Right renal pelvis (tissue), 4 donors: ENCODE results near the gene ZFYVE9. TPM values are rescaled to one million over a fixed set of nuclear protein-coding genes. Genes with fewer than 3 reads are reported as not detected.
"Not testable (repeated sequence)": the region's sequence is repeated elsewhere in the genome, so short reads cannot be mapped to it uniquely, and the experiment has no call there.

ENCODE experiments used
- DNase-seq, 4 donors: peaks; one replicate each; pipeline ENCODE4 v3.0.0-alpha.2; 2013; ENCODE audit warnings: low read depth in 4 of 4, low spot score in 3 of 4, missing footprints in 1 of 4
- polyA plus RNA-seq, 4 donors: library from polyadenylated mRNA; unstranded; fragments of 120-200 nt; gene quantifications; one replicate each; pipeline ENCODE4 v1.2.1, GENCODE V29; 2013; ENCODE audit not compliant: insufficient read length in 4 of 4

The ZFYVE9 gene
- polyA plus RNA-seq, 4 donors, result 31.1 to 39.3 (median 38.3) TPM

GRCh38 chr1:52190500-52191252 is 48.8 kb downstream of the ZFYVE9 start:
- no peak for DNase-seq

DNA sequence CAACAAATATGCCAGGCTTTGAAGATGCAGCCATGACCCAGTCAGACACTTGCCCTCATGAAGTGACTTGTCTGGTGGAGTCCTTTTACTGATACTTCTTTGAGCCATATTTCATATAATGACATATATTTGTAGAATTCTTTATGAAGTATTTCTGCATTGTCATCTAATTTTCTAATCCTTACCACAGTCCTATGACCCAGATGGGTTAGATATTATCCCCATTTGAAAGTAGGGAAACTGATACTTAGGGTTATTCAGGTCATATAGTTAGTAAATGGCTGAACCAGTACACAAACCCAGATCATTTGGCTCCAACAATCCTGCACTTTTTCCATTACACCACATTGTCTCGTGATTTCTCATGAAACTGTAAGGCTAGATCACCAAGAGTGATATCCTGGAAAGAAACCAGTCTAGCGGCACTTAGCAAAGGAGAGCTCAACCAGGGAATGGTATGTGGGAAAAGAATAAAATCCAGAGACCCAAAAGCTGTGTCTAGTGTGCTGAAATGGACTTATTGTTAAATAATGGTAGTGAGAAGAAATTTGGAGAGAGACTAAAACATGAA is 49.6 kb downstream of the ZFYVE9 start:
- no peak for DNase-seq

DNA sequence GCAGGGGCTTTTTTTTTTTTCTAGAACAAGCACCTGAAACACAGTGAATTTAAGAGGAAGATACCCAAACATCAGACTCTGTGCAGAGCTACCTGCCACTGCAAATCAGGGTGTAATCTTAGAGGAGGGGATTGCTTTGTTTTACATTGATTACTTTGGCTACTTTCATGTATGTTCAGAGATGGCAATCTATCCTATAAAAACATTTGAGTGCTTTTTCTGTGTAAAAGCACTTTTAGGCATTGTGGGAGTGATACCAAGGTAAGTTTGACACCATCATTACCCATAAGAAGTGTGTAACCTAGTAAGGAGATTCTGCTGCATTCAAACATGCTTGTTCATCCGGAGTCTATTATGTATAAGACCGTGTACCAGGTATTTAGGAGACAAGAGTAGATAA is 50.1 kb downstream of the ZFYVE9 start:
- DNase-seq, result no peak

DNA sequence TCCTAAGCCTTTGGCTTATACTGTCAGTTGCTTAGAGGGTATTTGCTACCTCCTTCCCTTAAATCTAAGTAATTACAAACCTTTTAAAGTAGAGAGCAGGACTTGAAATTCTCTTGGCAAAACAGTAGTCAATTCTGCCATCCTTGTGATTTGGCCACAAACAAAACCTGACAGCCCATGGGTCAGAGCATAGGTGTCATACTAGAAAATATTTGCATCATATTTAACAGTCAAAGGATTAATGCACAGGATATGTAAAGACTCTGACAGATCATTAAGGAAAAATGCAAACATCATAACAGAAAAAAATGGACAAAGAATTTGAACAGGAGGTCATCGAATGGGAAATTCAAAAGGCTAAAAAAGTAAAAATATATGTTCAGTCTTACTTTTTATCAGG is 50.5 kb downstream of the ZFYVE9 start:
- DNase-seq, result no peak

DNA sequence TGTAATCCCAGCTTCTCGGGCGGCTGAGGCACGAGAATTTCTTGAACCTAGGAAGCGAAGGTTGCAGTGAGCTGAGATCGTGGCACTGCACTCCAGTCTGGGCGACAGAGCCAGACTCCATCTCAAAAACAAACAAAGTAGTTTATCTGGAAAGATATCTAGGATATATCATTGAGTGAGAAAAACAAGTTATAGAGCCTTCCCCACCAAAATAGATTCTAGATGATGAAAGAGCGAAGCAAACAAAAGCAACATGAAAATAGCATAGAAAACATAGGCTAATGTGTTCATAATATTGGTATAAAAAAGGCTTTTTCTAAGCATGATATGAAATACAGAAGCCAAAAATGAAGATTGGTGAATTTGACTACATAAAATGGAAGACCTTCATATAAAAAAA is 52.1 kb downstream of the ZFYVE9 start:
- no peak for DNase-seq

DNA sequence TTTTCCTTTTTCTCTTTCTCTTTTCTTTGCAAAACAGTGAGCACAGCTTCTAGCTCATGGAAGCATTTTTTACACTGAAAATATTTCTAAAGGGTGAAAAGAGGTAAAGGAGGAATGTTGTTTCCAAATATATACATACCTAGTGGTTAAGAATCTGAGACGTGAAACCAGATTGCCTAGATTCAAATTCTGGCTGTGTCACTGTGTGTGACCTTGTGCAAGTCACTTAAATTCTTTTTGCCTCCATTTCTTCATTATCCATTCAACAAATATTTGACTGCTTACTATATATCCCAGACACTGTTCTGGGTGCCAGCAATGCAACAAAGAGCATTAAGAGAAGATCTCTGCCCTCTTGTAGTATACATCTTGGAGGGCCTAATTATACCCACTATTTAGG is 53.3 kb downstream of the ZFYVE9 start:
- DNase-seq, result no peak

DNA sequence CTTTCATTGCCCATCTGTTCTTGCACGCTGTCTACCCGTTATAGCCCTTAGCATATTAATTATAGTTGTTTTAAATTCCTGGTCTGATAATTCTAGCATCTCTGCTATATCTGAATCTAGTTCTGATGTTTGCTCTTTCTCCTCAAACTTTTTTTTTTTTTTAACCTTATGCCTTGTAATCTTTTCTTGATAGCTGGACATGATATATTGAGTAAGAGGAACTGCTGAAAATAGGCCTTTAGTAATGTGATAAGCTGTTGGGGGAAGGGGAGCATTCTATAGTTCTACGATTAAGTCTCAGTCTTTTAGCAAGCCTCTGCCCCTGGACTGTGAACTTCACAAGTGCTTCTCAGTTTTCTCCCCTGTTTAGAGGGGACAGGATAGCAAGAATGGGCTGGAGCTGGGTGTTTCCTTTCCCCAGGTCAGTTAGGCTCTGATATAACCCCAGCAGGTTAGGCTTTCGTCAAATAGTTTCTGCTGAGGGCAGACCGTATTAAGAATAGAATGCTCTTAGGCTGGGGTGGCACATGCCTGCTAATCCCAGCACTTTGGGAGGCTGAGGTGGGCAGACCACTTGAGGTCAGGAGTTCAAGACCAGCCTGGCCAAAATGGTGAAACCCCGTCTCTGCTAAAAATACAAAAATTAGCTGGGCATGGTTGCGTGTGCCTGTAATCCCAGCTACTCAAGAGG is 62.2 kb downstream of the ZFYVE9 start:
- no peak for DNase-seq

GRCh38 chr1:52204696-52205095 is 62.8 kb downstream of the ZFYVE9 start:
- no peak for DNase-seq

GRCh38 chr1:52206686-52207085 is 64.8 kb downstream of the ZFYVE9 start:
- DNase-seq, result not testable (repeated sequence)

DNA sequence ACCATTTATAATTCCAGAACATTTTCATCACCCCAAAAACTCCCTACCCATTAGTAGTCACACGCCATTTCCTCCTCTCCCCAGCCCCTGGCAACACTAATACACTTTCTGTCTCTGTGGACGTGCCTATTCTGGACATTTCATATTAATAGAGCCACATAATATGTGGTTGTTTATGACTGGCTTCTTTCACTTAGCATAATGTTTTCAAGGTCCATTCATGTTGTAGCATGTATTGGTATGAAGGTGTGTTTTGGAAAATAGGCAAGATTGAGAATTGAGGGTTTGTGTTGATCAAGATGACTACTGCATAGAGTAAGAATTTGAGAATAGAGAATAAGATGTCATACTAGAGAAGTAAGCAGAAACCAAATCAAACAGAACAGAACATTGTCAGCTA is 67.5 kb downstream of the ZFYVE9 start:
- no peak for DNase-seq

- no peak for DNase-seq
These were observed 68.2 kb downstream of the ZFYVE9 start for GRCh38 chr1:52210044-52210443.

GRCh38 chr1:52216907-52217458 is 75.1 kb downstream of the ZFYVE9 start:
- DNase-seq, result no peak

GRCh38 chr1:52225174-52225573 is 83.3 kb downstream of the ZFYVE9 start:
- DNase-seq, result no peak

- no peak for DNase-seq
These were observed 87.6 kb downstream of the ZFYVE9 start for GRCh38 chr1:52229494-52229893.

GRCh38 chr1:52233463-52233862 is 91.6 kb downstream of the ZFYVE9 start:
- DNase-seq, result no peak

- no peak for DNase-seq
These were observed 92.1 kb downstream of the ZFYVE9 start for GRCh38 chr1:52234014-52234413.

- DNase-seq, result no peak
These were observed 92.8 kb downstream of the ZFYVE9 start for GRCh38 chr1:52234708-52235107.

DNA sequence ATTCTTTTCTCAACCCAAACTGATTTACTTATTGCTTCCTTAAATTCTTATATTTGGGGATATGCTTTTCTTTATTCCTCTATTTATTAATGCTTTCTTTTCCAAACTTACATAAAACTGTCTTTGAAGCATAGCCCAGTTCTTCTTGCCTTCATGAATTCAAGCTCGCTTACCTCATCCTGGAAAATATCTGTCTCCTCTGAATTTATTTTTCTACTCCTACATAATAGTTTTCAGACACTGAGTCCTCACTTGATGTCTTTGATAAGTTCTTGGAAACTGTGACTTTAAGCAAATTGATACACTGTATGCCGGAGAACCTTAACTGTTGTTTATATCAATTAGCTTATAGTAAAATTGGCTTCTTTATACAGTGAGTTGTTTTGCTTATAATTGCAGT is 93.8 kb downstream of the ZFYVE9 start:
- DNase-seq, result no peak

- DNase-seq, result no peak
These were observed 95.5 kb downstream of the ZFYVE9 start for GRCh38 chr1:52237430-52237829.

GRCh38 chr1:52238474-52238873 is 96.6 kb downstream of the ZFYVE9 start:
- no peak for DNase-seq

DNA sequence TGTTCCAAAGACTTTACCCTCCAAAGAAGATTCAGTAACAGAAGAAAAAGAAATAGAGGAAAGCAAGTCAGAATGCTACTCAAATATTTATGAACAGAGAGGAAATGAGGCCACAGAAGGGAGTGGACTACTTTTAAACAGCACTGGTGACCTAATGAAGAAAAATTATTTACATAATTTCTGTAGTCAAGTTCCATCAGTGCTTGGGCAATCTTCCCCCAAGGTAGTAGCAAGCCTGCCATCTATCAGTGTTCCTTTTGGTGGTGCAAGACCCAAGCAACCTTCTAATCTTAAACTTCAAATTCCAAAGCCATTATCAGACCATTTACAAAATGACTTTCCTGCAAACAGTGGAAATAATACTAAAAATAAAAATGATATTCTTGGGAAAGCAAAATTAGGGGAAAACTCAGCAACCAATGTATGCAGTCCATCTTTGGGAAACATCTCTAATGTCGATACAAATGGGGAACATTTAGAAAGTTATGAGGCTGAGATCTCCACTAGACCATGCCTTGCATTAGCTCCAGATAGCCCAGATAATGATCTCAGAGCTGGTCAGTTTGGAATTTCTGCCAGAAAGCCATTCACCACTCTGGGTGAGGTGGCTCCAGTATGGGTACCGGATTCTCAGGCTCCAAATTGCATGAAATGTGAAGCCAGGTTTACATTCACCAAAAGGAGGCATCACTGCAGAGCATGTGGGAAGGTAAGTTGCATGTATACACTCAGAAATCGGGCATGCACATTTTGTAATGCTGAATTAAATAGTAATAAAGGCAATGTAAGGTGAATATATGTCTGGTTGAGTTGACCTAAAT is 97.2 kb downstream of the ZFYVE9 start:
- no peak for DNase-seq
